ENCODE measurements around the gene CUL4A. TPM values are rescaled to one million over a fixed set of nuclear protein-coding genes. Genes with fewer than 3 reads are reported as not detected.

CUL4A gene
- total RNA-seq, 4 donors from 2014 or later, result 67.3 to 268 (median 101) TPM

GRCh38 chr13:113186061-113186900, 23.1 kb upstream of the CUL4A start:
- Histone ChIP-seq H3K27me3 (no peaks in the 10 kb centered on the region), H3K4me1 (peaks cover 0 to 3% (median 0%) of the 10 kb centered on the region in 4 donors), H3K36me3 (peaks cover 0 to 87% (median 0%) of the 10 kb centered on the region in 3 donors), H3K27ac (peak overlapping the region in 1 of 4 donors; percentile 70), H3K9me3 (no peaks in the 10 kb centered on the region), H3K4me3 (no peak overlapping the region)
- TF ChIP-seq EP300 (IDR thresholded peaks at IDR 0.05) (no peak), CTCF (IDR thresholded peaks at IDR 0.05) (no peak), POLR2A (IDR thresholded peaks at IDR 0.05) (no peak)
- no peak for DNase-seq (ENCODE audit: low spot score in 2 of 2)
- WGBS, 2 donors, result 76 to 81% methylated on average over 13 of the region's 13 CpGs

- 45 to 57% methylated on average over 9 of the region's 9 CpGs for WGBS, 2 donors
- Histone ChIP-seq H3K27ac (peak overlapping the region in 2 of 4 donors; percentile 49 to 70), H3K4me1 (peaks cover 0 to 3% (median 0%) of the 10 kb centered on the region in 4 donors), H3K4me3 (no peak overlapping the region), H3K36me3 (peaks cover 0 to 88% (median 0%) of the 10 kb centered on the region in 3 donors), H3K9me3 (no peaks in the 10 kb centered on the region), H3K27me3 (no peaks in the 10 kb centered on the region)
- DNase-seq (ENCODE audit: low spot score in 2 of 2), result peak; percentile 62 to 72
- peak in 1 of 2 donors; percentile 59 for TF ChIP-seq EP300 (IDR thresholded peaks at IDR 0.05)
- TF ChIP-seq POLR2A (IDR thresholded peaks at IDR 0.05), result no peak
Measured at GRCh38 chr13:113187263-113187669, 22.1 kb upstream of the CUL4A start.

GRCh38 chr13:113187883-113188665, 21.3 kb upstream of the CUL4A start:
- Histone ChIP-seq H3K36me3 (peaks cover 0 to 88% (median 0%) of the 10 kb centered on the region in 3 donors), H3K9me3 (no peaks in the 10 kb centered on the region), H3K4me3 (no peak overlapping the region), H3K27ac (peak overlapping the region in 2 of 4 donors; percentile 49 to 70), H3K4me1 (peaks cover 0 to 3% (median 0%) of the 10 kb centered on the region in 4 donors), H3K27me3 (no peaks in the 10 kb centered on the region)
- TF ChIP-seq EP300 (IDR thresholded peaks at IDR 0.05) (no peak), CTCF (IDR thresholded peaks at IDR 0.05) (no peak), POLR2A (IDR thresholded peaks at IDR 0.05) (no peak)
- 92 to 93% methylated on average over 23 of the region's 23 CpGs for WGBS, 2 donors
- DNase-seq (ENCODE audit: low spot score in 2 of 2), result no peak

- TF ChIP-seq CTCF (IDR thresholded peaks at IDR 0.05), result no peak
- no peak for TF ChIP-seq POLR2A (IDR thresholded peaks at IDR 0.05)
- no peak for TF ChIP-seq EP300 (IDR thresholded peaks at IDR 0.05)
- WGBS, 2 donors, result 78 to 85% methylated on average over 4 of the region's 4 CpGs
- Histone ChIP-seq H3K4me1 (peaks cover 0 to 3% (median 0%) of the 10 kb centered on the region in 4 donors), H3K27ac (no peak overlapping the region), H3K4me3 (no peak overlapping the region), H3K9me3 (no peaks in the 10 kb centered on the region), H3K27me3 (no peaks in the 10 kb centered on the region), H3K36me3 (peaks cover 0 to 88% (median 0%) of the 10 kb centered on the region in 3 donors)
- DNase-seq (ENCODE audit: low spot score in 2 of 2), result no peak
Measured at GRCh38 chr13:113190181-113190580, 19.2 kb upstream of the CUL4A start.

- H3K27ac ChIP-seq, result no peak overlapping the region
- peaks cover 0 to 3% (median 0%) of the 10 kb centered on the region in 4 donors for H3K4me1 ChIP-seq
- no peaks in the 10 kb centered on the region for H3K9me3 ChIP-seq
- no peak overlapping the region for H3K4me3 ChIP-seq
- peaks cover 0 to 98% (median 0%) of the 10 kb centered on the region in 3 donors for H3K36me3 ChIP-seq
- H3K27me3 ChIP-seq, result no peaks in the 10 kb centered on the region
- 82% methylated on average over 4 of the region's 4 CpGs for whole genome bisulfite sequencing, 2 donors
- no peak for DNase-seq (ENCODE audit: low spot score in 2 of 2)
- TF ChIP-seq EP300 (IDR thresholded peaks at IDR 0.05) (no peak), CTCF (IDR thresholded peaks at IDR 0.05) (no peak), POLR2A (IDR thresholded peaks at IDR 0.05) (no peak)
Measured at GRCh38 chr13:113192279-113192678, 17.1 kb upstream of the CUL4A start.
